Activated CD8-positive, alpha-beta T cell treated with anti-CD3 and anti-CD28 coated beads for 36 hours (primary cell): ENCODE measurements around the gene MAP3K5. TPM values are rescaled to one million over a fixed set of nuclear protein-coding genes. Genes with fewer than 3 reads are reported as not detected.

Source experiments
- ATAC-seq: fragments of 200-7000 bp; cut with Tn5 transposase; one replicate; pipeline ENCODE4 v1.10.0; 2021; ENCODE audit warnings: mild to moderate bottlenecking, moderate library complexity
- CTCF ChIA-PET: fragments of 350-600 bp; sonication (Branson Sonifier 250); formaldehyde crosslinking; loops from one replicate; lab custom pipeline; 2021; ENCODE audit warnings: antibody characterized with exemption; lab: Charles Lee
- POLR2A ChIA-PET: fragments of 350-600 bp; sonication (Branson Sonifier 250); formaldehyde crosslinking; loops from one replicate; lab custom pipeline; 2021; ENCODE audit warnings: antibody characterized with exemption; lab: Charles Lee
- DNase-seq: peaks from one replicate; pipeline ENCODE4 v3.0.0-alpha.2; 2020
- H3K27ac Mint-ChIP-seq: one replicate; pipeline ENCODE4 v1.8.0; 2021; ENCODE audit warnings: mild to moderate bottlenecking, mixed read lengths
- H3K27me3 Mint-ChIP-seq: one replicate; pipeline ENCODE4 v1.8.0; 2021; ENCODE audit warnings: mixed read lengths
- H3K36me3 Mint-ChIP-seq: one replicate; pipeline ENCODE4 v1.8.0; 2021; ENCODE audit warnings: low read depth, mixed read lengths
- H3K4me1 Mint-ChIP-seq: one replicate; pipeline ENCODE4 v1.8.0; 2021; ENCODE audit warnings: low read depth, mixed read lengths
- H3K4me3 Mint-ChIP-seq: one replicate; pipeline ENCODE4 v1.8.0; 2021; ENCODE audit warnings: mild to moderate bottlenecking, moderate library complexity, mixed read lengths
- H3K9me3 Mint-ChIP-seq: one replicate; pipeline ENCODE4 v1.8.0; 2021; ENCODE audit warnings: mixed read lengths
- CTCF ChIP-seq: fragments of 200-600 bp; IDR thresholded peaks from one replicate; pipeline ENCODE4 v1.8.0; 2022; ENCODE audit warnings: antibody characterized with exemption, mild to moderate bottlenecking
- intact Hi-C: fragments of 100-400 bp; cut with micrococcal nuclease; formaldehyde crosslinking; loops from one replicate; pipeline ENCODE4 v1.10.0; 2022
- total RNA-seq, 2 experiments: library from RNA; stranded (reverse); gene quantifications; one replicate each; pipeline ENCODE4 v1.2.3, GENCODE V29; 2021

MAP3K5 gene
- total RNA-seq, 2 experiments from 2014 or later: 4.4 to 4.6 TPM

- no peak for ATAC-seq
- DNase-seq: no peak
- TF ChIP-seq CTCF: no peak
- no peaks in the 10 kb centered on the region for H3K9me3 Mint-ChIP-seq
- H3K4me1 Mint-ChIP-seq: no peaks in the 10 kb centered on the region
- intact Hi-C loops: no loop called here
- no peak overlapping the region for H3K4me3 Mint-ChIP-seq
- no peaks in the 10 kb centered on the region for H3K36me3 Mint-ChIP-seq
- CTCF ChIA-PET: interaction anchor here (1.5 to 3.6 kb wide), 2 partner anchors 11 to 160 kb away, joined by 7 to 14 read pairs; partner anchors contain the start of gene MAP3K5
- no peak overlapping the region for H3K27ac Mint-ChIP-seq
- peaks cover 3% of the 10 kb centered on the region for H3K27me3 Mint-ChIP-seq
- POLR2A ChIA-PET: interaction anchor here (1.6 kb wide), 1 partner anchor 19 kb away, joined by 3 read pairs; the partner anchor contains the start of gene PEX7
Measured at GRCh38 chr6:136803608-136804007, 11.3 kb upstream of the MAP3K5 start.

- intact Hi-C loops: no loop called here
- Mint-ChIP-seq H3K9me3 (no peaks in the 10 kb centered on the region), H3K36me3 (no peaks in the 10 kb centered on the region), H3K4me3 (no peak overlapping the region), H3K27me3 (peaks cover 3% of the 10 kb centered on the region), H3K27ac (no peak overlapping the region), H3K4me1 (no peaks in the 10 kb centered on the region)
- ChIA-PET POLR2A (interaction anchor here (0.6 kb wide), 1 partner anchor 33 kb away, joined by 3 read pairs; no protein-coding TSS in a partner anchor), CTCF (interaction anchor here (2.1 to 3.6 kb wide), 2 partner anchors 9 to 22 kb away, joined by 4 to 14 read pairs; partner anchors contain the start of gene MAP3K5)
- TF ChIP-seq CTCF: no peak
- ATAC-seq (no peak), DNase-seq (no peak)
Measured at GRCh38 chr6:136801581-136801980, 9.3 kb upstream of the MAP3K5 start.

GRCh38 chr6:136798044-136798443 is 5.8 kb upstream of the MAP3K5 start:
- H3K27me3 Mint-ChIP-seq: peaks cover 3% of the 10 kb centered on the region
- H3K4me1 Mint-ChIP-seq: peaks cover 6% of the 10 kb centered on the region
- no peak overlapping the region for H3K4me3 Mint-ChIP-seq
- TF ChIP-seq CTCF: no peak
- ATAC-seq (no peak), DNase-seq (no peak)
- H3K27ac Mint-ChIP-seq: no peak overlapping the region
- H3K36me3 Mint-ChIP-seq: no peaks in the 10 kb centered on the region
- H3K9me3 Mint-ChIP-seq: no peaks in the 10 kb centered on the region
- CTCF ChIA-PET: interaction anchor here (1.1 to 6.3 kb wide), 3 partner anchors 11 to 201 kb away, joined by 3 to 95 read pairs (median 3); no protein-coding TSS in a partner anchor
- POLR2A ChIA-PET: no interaction called here
- intact Hi-C loops: no loop called here

- no peak overlapping the region for H3K4me3 Mint-ChIP-seq
- CTCF ChIA-PET: interaction anchor here (1.2 to 6.3 kb wide), 2 partner anchors 151 to 189 kb away, joined by 3 to 95 read pairs; no protein-coding TSS in a partner anchor
- intact Hi-C loops: no loop called here
- H3K9me3 Mint-ChIP-seq: no peaks in the 10 kb centered on the region
- no peak overlapping the region for H3K27ac Mint-ChIP-seq
- TF ChIP-seq CTCF: no peak
- no peak for DNase-seq
- peaks cover 9% of the 10 kb centered on the region for H3K4me1 Mint-ChIP-seq
- H3K27me3 Mint-ChIP-seq: no peaks in the 10 kb centered on the region
- POLR2A ChIA-PET: no interaction called here
- no peak for ATAC-seq
- H3K36me3 Mint-ChIP-seq: no peaks in the 10 kb centered on the region
Measured at GRCh38 chr6:136795996-136796395, 3.7 kb upstream of the MAP3K5 start.

GRCh38 chr6:136795386-136795785 is 3.1 kb upstream of the MAP3K5 start:
- H3K27ac Mint-ChIP-seq: no peak overlapping the region
- DNase-seq (no peak), ATAC-seq (no peak)
- intact Hi-C loops: no loop called here
- no peaks in the 10 kb centered on the region for H3K9me3 Mint-ChIP-seq
- no peak overlapping the region for H3K4me3 Mint-ChIP-seq
- ChIA-PET CTCF (interaction anchor here (0.8 to 6.3 kb wide), 3 partner anchors 56 to 188 kb away, joined by 3 to 95 read pairs (median 4); no protein-coding TSS in a partner anchor), POLR2A (interaction anchor here (1.6 to 1.7 kb wide), 2 partner anchors 28 to 30 kb away, joined by 4 to 5 read pairs; partner anchors contain the start of gene PEX7)
- TF ChIP-seq CTCF: no peak
- H3K4me1 Mint-ChIP-seq: peaks cover 13% of the 10 kb centered on the region
- no peaks in the 10 kb centered on the region for H3K27me3 Mint-ChIP-seq
- no peaks in the 10 kb centered on the region for H3K36me3 Mint-ChIP-seq
